Breast epithelium (tissue), 3 donors: Measurements from ENCODE around the gene IDE.

Experiments used
- POLR2AphosphoS5 ChIP-seq, 3 donors: sonication (generic); formaldehyde crosslinking; IDR thresholded peaks; one replicate each; pipeline ENCODE4 v1.6.1; 2017; ENCODE audit warnings: antibody characterized with exemption in 3 of 3
- TF ChIP-seq, protein P1 (sequence below), 3 donors: fragments of 450-650 bp; IDR thresholded peaks; one replicate each; pipeline ENCODE4 v1.5.1; 2016 to 2017; ENCODE audit warnings: antibody characterized with exemption in 3 of 3, mild to moderate bottlenecking in 3 of 3, moderate library complexity in 3 of 3

DNA sequence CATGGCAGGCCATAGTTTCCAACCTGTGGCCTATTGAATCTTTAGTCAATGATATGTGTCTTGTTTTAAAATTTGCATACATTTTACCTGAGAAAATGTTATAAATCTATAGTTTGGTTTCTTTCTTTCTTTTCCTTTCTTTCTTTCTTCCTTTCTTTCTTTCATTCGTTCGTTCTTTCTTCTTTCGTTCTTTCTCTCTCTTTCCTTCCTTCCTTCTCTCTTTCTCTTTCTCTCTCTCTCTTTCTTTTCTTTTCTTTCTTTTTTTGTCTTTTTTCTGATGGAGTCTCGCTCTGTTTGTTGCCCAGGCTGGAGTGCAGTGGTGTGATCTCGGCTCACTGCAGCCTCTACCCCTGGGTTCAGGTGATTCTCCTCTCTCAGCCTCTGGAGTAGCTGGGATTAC, 133.3 kb downstream of the IDE start:
- TF ChIP-seq, protein P1, sequence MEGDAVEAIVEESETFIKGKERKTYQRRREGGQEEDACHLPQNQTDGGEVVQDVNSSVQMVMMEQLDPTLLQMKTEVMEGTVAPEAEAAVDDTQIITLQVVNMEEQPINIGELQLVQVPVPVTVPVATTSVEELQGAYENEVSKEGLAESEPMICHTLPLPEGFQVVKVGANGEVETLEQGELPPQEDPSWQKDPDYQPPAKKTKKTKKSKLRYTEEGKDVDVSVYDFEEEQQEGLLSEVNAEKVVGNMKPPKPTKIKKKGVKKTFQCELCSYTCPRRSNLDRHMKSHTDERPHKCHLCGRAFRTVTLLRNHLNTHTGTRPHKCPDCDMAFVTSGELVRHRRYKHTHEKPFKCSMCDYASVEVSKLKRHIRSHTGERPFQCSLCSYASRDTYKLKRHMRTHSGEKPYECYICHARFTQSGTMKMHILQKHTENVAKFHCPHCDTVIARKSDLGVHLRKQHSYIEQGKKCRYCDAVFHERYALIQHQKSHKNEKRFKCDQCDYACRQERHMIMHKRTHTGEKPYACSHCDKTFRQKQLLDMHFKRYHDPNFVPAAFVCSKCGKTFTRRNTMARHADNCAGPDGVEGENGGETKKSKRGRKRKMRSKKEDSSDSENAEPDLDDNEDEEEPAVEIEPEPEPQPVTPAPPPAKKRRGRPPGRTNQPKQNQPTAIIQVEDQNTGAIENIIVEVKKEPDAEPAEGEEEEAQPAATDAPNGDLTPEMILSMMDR (IDR thresholded peaks at IDR 0.05): no peak
- TF ChIP-seq POLR2AphosphoS5 (IDR thresholded peaks at IDR 0.05): no peak
